GM12873 (cell line): Measurements from ENCODE around the gene SYPL1.

Source experiments
- CTCF ChIP-seq: IDR thresholded peaks from 2 replicates; pipeline ENCODE4 v1.5.1; 2012; ENCODE audit warnings: low read depth, mild to moderate bottlenecking, moderate library complexity, low read length, control low read depth; ENCODE audit not compliant: insufficient read depth; ENCODE audit errors: missing control alignments

The SYPL1 gene

GRCh38 chr7:106127984-106128780 is 16.1 kb upstream of the SYPL1 start:
- TF ChIP-seq CTCF: no peak

- TF ChIP-seq CTCF: no peak
Measured at GRCh38 chr7:106126170-106126938, 14.2 kb upstream of the SYPL1 start.

- TF ChIP-seq CTCF: no peak
Measured at GRCh38 chr7:106125417-106125816, 13.3 kb upstream of the SYPL1 start.

- TF ChIP-seq CTCF: no peak
Measured at GRCh38 chr7:106124186-106124585, 12.1 kb upstream of the SYPL1 start.

GRCh38 chr7:106122713-106123112 is 10.6 kb upstream of the SYPL1 start:
- no peak for TF ChIP-seq CTCF

GRCh38 chr7:106121189-106121810 is 9.2 kb upstream of the SYPL1 start:
- TF ChIP-seq CTCF: no peak

GRCh38 chr7:106120500-106120899 is 8.4 kb upstream of the SYPL1 start:
- TF ChIP-seq CTCF: no peak
